ENCODE measurements around the gene TMEM185A.
"Not testable (repeated sequence)": the region's sequence is repeated elsewhere in the genome, so short reads cannot be mapped to it uniquely, and the experiment has no call there.

The TMEM185A gene

DNA sequence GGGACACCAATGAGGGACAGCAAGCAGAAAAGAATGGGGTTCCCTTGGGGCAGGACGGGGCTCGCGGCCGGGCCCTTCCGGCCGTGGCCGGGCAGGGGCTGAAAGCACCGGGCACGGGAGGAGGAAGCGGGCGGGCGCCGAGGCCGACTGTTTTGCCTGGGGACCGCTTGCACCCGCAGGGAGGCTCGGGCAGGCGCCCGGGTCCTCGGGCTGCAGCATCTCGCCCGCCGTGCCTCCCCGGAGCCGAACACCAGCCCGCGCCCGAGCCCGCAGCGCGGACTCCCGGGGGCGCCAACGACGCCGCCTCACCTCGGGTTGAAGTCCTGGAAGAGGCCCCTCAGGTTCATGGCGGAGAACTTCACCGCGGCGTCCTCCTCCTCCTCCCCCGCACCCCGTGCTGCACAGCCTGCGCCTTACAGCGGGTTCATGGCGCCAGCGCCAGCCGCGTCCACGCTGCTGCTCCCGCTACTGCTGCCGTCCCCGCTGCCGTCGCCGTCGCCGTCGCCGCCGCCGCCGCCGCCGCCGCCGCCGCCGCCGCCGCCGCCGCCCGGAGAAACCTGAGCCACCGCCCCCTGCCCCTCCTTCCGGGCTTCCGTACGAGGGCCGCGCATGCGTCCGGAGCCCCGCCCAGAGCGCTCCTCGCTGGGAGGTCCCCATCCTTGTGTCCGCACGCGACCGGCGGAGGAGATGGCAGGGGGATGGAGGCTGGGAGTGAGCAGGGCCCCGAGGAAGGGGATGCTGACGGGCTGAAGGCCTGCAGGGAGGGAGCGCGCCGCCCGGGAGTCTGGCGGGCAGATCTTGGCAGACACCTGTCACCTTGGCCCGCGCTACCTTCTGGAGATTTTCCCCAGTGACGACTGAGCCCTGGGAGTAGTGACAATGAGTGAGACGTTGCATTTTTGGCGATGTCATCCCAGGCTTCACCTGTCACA, at the start of gene TMEM185A:
Gene TMEM185A (minus strand): TSS at position 559 of the 932 bp plus-strand sequence. CDS start 212 bp downstream, at position 347.
- TF ChIP-seq Cebpa-rat (IDR thresholded peaks at IDR 0.05), result no peak
- Histone ChIP-seq H3K4me1 (peaks cover 11 to 17% (median 14%) of the 10 kb centered on the region in 10 experiments; a peak in 18 of 20 replicates), H3K27me3 (no peaks in the 10 kb centered on the region), H3K9me3 (replicated peaks in 1 of 11) (peaks cover 0 to 11% (median 8%) of the 10 kb centered on the region in 11 experiments; a peak in 14 of 22 replicates), H3K9ac (peak within 1 kb of the TSS; percentile 72 to 85 (median 81)), H3K36me3 (no peaks in the 10 kb centered on the region), H3K27ac (peak within 1 kb of the TSS in 10 of 11 experiments; percentile 61 to 78 (median 74); a peak in 21 of 22 replicates), H3K4me2 (peak within 1 kb of the TSS; percentile 65 to 87 (median 80)), H3K4me3 (peak within 1 kb of the TSS; percentile 62 to 89 (median 80)), H4K20me1 (peaks cover 0 to 40% (median 31%) of the 10 kb centered on the region in 11 experiments; a peak in 16 of 22 replicates)

- TF ChIP-seq Cebpa-rat (IDR thresholded peaks at IDR 0.05), result no peak
- Histone ChIP-seq H3K36me3 (no peaks in the 10 kb centered on the region), H3K4me3 (no peak overlapping the region), H3K9ac (no peak overlapping the region), H4K20me1 (no peaks in the 10 kb centered on the region), H3K9me3 (replicated peaks in 1 of 11) (peaks cover 0 to 5% (median 0%) of the 10 kb centered on the region in 11 experiments; a peak in 2 of 22 replicates), H3K27ac (no peak overlapping the region), H3K27me3 (no peaks in the 10 kb centered on the region), H3K4me2 (no peak overlapping the region), H3K4me1 (no peaks in the 10 kb centered on the region)
Measured at GRCh38 chrX:149681182-149681581, 49.6 kb upstream of the TMEM185A start.

- not testable (repeated sequence) for H3K27ac ChIP-seq; H3K4me2 ChIP-seq; H3K4me3 ChIP-seq; H3K4me1 ChIP-seq; H4K20me1 ChIP-seq; H3K27me3 ChIP-seq; H3K9ac ChIP-seq; H3K9me3 ChIP-seq (replicated peaks in 1 of 11); H3K36me3 ChIP-seq
Measured at GRCh38 chrX:149679164-149679678, 47.6 kb upstream of the TMEM185A start.

DNA sequence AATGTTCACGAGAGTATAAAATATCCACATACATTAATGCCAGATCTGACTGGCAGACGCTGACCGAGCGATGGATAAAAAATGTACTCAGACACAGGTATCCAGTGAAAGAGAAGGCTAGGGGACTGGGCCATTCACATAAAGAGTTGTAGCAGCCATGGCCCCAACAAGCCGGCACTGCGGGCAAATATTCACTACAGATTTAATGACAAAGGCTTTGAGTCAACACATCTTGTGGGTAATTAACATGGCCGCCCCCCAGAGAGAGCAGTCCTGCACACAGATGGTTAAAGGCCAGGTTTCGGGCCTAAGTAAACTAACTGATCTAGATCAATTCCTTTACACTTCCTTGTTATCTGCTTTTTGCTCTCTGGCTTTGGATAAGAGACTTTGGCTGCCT, 44.0 kb upstream of the TMEM185A start:
- H3K4me1 ChIP-seq; H3K36me3 ChIP-seq; H3K4me3 ChIP-seq; H3K9me3 ChIP-seq (replicated peaks in 1 of 11); H3K4me2 ChIP-seq; H3K27ac ChIP-seq; H4K20me1 ChIP-seq; H3K9ac ChIP-seq; H3K27me3 ChIP-seq: not testable (repeated sequence)

- not testable (repeated sequence) for H3K27me3 ChIP-seq; H3K9ac ChIP-seq; H3K4me1 ChIP-seq; H3K4me3 ChIP-seq; H3K4me2 ChIP-seq; H3K9me3 ChIP-seq (replicated peaks in 1 of 11); H3K36me3 ChIP-seq; H4K20me1 ChIP-seq; H3K27ac ChIP-seq
Measured at GRCh38 chrX:149675088-149675487, 43.5 kb upstream of the TMEM185A start.

GRCh38 chrX:149660613-149661012, 29.0 kb upstream of the TMEM185A start:
- H3K27me3 ChIP-seq; H3K36me3 ChIP-seq; H3K4me3 ChIP-seq; H3K27ac ChIP-seq; H3K9ac ChIP-seq; H3K4me1 ChIP-seq; H4K20me1 ChIP-seq; H3K9me3 ChIP-seq (replicated peaks in 1 of 11); H3K4me2 ChIP-seq: not testable (repeated sequence)

- not testable (repeated sequence) for H3K27me3 ChIP-seq; H3K9me3 ChIP-seq (replicated peaks in 1 of 11); H3K4me1 ChIP-seq; H3K4me2 ChIP-seq; H3K27ac ChIP-seq; H4K20me1 ChIP-seq; H3K4me3 ChIP-seq; H3K9ac ChIP-seq; H3K36me3 ChIP-seq
Measured at GRCh38 chrX:149656260-149656884, 24.8 kb upstream of the TMEM185A start.

- H3K36me3 ChIP-seq, result no peaks in the 10 kb centered on the region
- H3K9ac ChIP-seq, result no peak overlapping the region
- no peaks in the 10 kb centered on the region for H4K20me1 ChIP-seq
Measured at GRCh38 chrX:149652232-149652981, 20.8 kb upstream of the TMEM185A start.

GRCh38 chrX:149650162-149650561, 18.6 kb upstream of the TMEM185A start:
- Histone ChIP-seq H3K4me2 (no peak overlapping the region), H3K9me3 (replicated peaks in 1 of 11) (peaks cover 7 to 32% (median 24%) of the 10 kb centered on the region in 11 experiments; a peak in 14 of 22 replicates), H3K9ac (no peak overlapping the region), H3K27me3 (no peaks in the 10 kb centered on the region), H3K4me3 (no peak overlapping the region), H4K20me1 (no peaks in the 10 kb centered on the region), H3K4me1 (no peaks in the 10 kb centered on the region), H3K27ac (no peak overlapping the region), H3K36me3 (no peaks in the 10 kb centered on the region)
- TF ChIP-seq Cebpa-rat (IDR thresholded peaks at IDR 0.05), result no peak

More at GRCh38 chrX:149652232-149652981, 20.8 kb upstream of the TMEM185A start:
- H3K4me2 ChIP-seq, result no peak overlapping the region
- no peaks in the 10 kb centered on the region for H3K4me1 ChIP-seq
- no peaks in the 10 kb centered on the region for H3K27me3 ChIP-seq
- no peak for TF ChIP-seq Cebpa-rat (IDR thresholded peaks at IDR 0.05)
- no peak overlapping the region for H3K4me3 ChIP-seq
- H3K27ac ChIP-seq, result no peak overlapping the region
- H3K9me3 ChIP-seq (replicated peaks in 1 of 11), result peaks cover 7 to 30% (median 22%) of the 10 kb centered on the region in 11 experiments; a peak in 14 of 22 replicates

All from BLaER1 treated with 17β-estradiol and CSF1 and Interleukin-3, amounts not matched to agents 10 nM and 100 nM (cell line).